H1 (cell line): ENCODE measurements around the gene SCGB3A1. TPM values are rescaled to one million over a fixed set of nuclear protein-coding genes. Genes with fewer than 3 reads are reported as not detected.

Experiments
- CTCF ChIA-PET: fragments of 300-600 bp; sonication (Branson Sonifier 250); formaldehyde crosslinking; loops from one replicate; lab custom pipeline; 2021; ENCODE audit not compliant: partially characterized antibody; lab: Charles Lee
- POLR2A ChIA-PET: fragments of 300-600 bp; sonication (Branson Sonifier 250); formaldehyde crosslinking; loops from one replicate; lab custom pipeline; 2021; ENCODE audit warnings: inconsistent platforms; ENCODE audit not compliant: partially characterized antibody; lab: Charles Lee
- DNase-seq, 2 experiments: peaks; one replicate each; pipeline versions ENCODE4 v3.0.0 to v3.0.0-alpha.2; 2010 to 2022; ENCODE audit warnings: low spot score in 2 of 2, low read depth in 1 of 2, mixed read lengths in 1 of 2
- FAIRE-seq: peaks from 2 replicates; lab custom pipeline; 2011; peaks lifted over from hg19 to GRCh38; lab: Jason Lieb, UNC
- H2AFZ ChIP-seq: 2 replicates; pipeline ENCODE4 v1.8.1; 2012; ENCODE audit warnings: low read length, inconsistent platforms
- H2AK5ac ChIP-seq: 2 replicates; pipeline ENCODE4 v1.6.1; 2013; ENCODE audit warnings: low read depth, low read length
- H2BK120ac ChIP-seq: replicated peaks from 2 replicates; pipeline ENCODE3; 2013; ENCODE audit warnings: low read depth, low read length, inconsistent platforms
- H2BK12ac ChIP-seq: 2 replicates; pipeline ENCODE4 v1.6.1; 2013; ENCODE audit warnings: low read depth, low read length
- H2BK15ac ChIP-seq: 2 replicates; pipeline ENCODE4 v1.6.1; 2013; ENCODE audit warnings: low read length
- H2BK20ac ChIP-seq: 2 replicates; pipeline ENCODE4 v1.6.1; 2013; ENCODE audit warnings: low read length
- H2BK5ac ChIP-seq: 2 replicates; pipeline ENCODE4 v1.6.1; 2013; ENCODE audit warnings: low read depth, low read length
- H3K14ac ChIP-seq: 2 replicates; pipeline ENCODE4 v1.6.1; 2013; ENCODE audit warnings: inconsistent platforms; ENCODE audit not compliant: insufficient read length
- H3K18ac ChIP-seq: 2 replicates; pipeline ENCODE4 v1.6.1; 2013; ENCODE audit warnings: low read length; ENCODE audit errors: extremely low read depth
- H3K23ac ChIP-seq: 2 replicates; pipeline ENCODE4 v1.6.1; 2013; ENCODE audit warnings: inconsistent platforms; ENCODE audit not compliant: insufficient read length
- H3K23me2 ChIP-seq: 2 replicates; pipeline ENCODE4 v1.6.1; 2013; ENCODE audit warnings: low read depth, low read length
- H3K27ac ChIP-seq: 2 replicates; pipeline ENCODE4 v1.6.1; 2011; ENCODE audit warnings: low read depth, low read length, inconsistent platforms
- H3K27me3 ChIP-seq, 4 experiments: replicated peaks in 1 of 4; 1 replicate in 1 of 4; 2 replicates in 3 of 4; pipeline versions ENCODE4 v1.6.1 to v1.8.1; 2011 to 2013; ENCODE audit warnings: low read length in 3 of 4, mild to moderate bottlenecking in 3 of 4, inconsistent platforms in 2 of 4, mixed read lengths in 2 of 4, moderate library complexity in 1 of 4; ENCODE audit not compliant: control insufficient read depth in 3 of 4, insufficient read depth in 3 of 4; ENCODE audit errors: extremely low read depth in 1 of 4
- H3K36me3 ChIP-seq, 4 experiments: 2 replicates each; pipeline versions ENCODE4 v1.6.1 to v1.8.1; 2011 to 2013; ENCODE audit warnings: mild to moderate bottlenecking in 4 of 4, low read length in 3 of 4, moderate library complexity in 2 of 4, control low read depth in 1 of 4, inconsistent platforms in 1 of 4; ENCODE audit not compliant: insufficient read depth in 4 of 4, control insufficient read depth in 2 of 4
- H3K4ac ChIP-seq: replicated peaks from 2 replicates; pipeline ENCODE3; 2013; ENCODE audit warnings: low read length, low read depth, mixed read lengths, inconsistent platforms; ENCODE audit not compliant: insufficient read length
- H3K4me1 ChIP-seq, 4 experiments: replicated peaks in 1 of 4; 1 replicate in 1 of 4; 2 replicates in 3 of 4; pipeline versions ENCODE4 v1.6.1 to v1.8.1; 2011 to 2013; ENCODE audit warnings: low read length in 3 of 4, inconsistent platforms in 2 of 4, mixed read lengths in 1 of 4; ENCODE audit not compliant: insufficient read depth in 4 of 4, control insufficient read depth in 3 of 4
- H3K4me2 ChIP-seq, 2 experiments: 2 replicates each; pipeline versions ENCODE4 v1.6.1 to v1.8.1; 2011 to 2013; ENCODE audit warnings: low read depth in 2 of 2, low read length in 2 of 2, control low read depth in 1 of 2, inconsistent platforms in 1 of 2, mild to moderate bottlenecking in 1 of 2; ENCODE audit not compliant: insufficient read depth in 1 of 2
- H3K4me3 ChIP-seq, 4 experiments: fragments of 200-600, 300-600 bp in 1 of 4; sonication (generic), shearing (Covaris generic), sonication (Bioruptor Twin) in 1 of 4; 2 replicates each; pipeline versions ENCODE4 v1.5.1 to v1.8.1; 2011 to 2016; ENCODE audit warnings: low read length in 4 of 4, low read depth in 3 of 4, control low read depth in 2 of 4, inconsistent platforms in 2 of 4, mild to moderate bottlenecking in 2 of 4, mixed read lengths in 1 of 4, moderate library complexity in 1 of 4; ENCODE audit not compliant: insufficient read depth in 2 of 4; ENCODE audit errors: extremely low read depth in 1 of 4
- H3K56ac ChIP-seq: replicated peaks from 2 replicates; pipeline ENCODE3; 2013; ENCODE audit warnings: low read depth, mild to moderate bottlenecking, mixed read lengths, low read length, inconsistent platforms; ENCODE audit not compliant: insufficient read length
- H3K79me1 ChIP-seq: 2 replicates; pipeline ENCODE4 v1.6.1; 2013; ENCODE audit warnings: low read depth, low read length, control low read depth
- H3K79me2 ChIP-seq, 2 experiments: 2 replicates each; pipeline versions ENCODE4 v1.6.1 to v1.8.1; 2012 to 2013; ENCODE audit warnings: low read length in 2 of 2, mild to moderate bottlenecking in 2 of 2, inconsistent platforms in 1 of 2; ENCODE audit not compliant: insufficient read depth in 2 of 2, control insufficient read depth in 1 of 2
- H3K9ac ChIP-seq, 4 experiments: replicated peaks in 1 of 4; 1 replicate in 1 of 4; 2 replicates in 3 of 4; pipeline versions ENCODE4 v1.6.1 to v1.8.1; 2011 to 2013; ENCODE audit warnings: low read depth in 3 of 4, low read length in 3 of 4, control low read depth in 2 of 4, mild to moderate bottlenecking in 2 of 4, moderate library complexity in 2 of 4, inconsistent platforms in 1 of 4; ENCODE audit errors: extremely low read depth in 1 of 4
- H3K9me3 ChIP-seq, 2 experiments: 2 replicates each; pipeline versions ENCODE4 v1.6.1 to v1.8.1; 2012 to 2013; ENCODE audit warnings: mild to moderate bottlenecking in 2 of 2, moderate library complexity in 2 of 2, control low read depth in 1 of 2, inconsistent platforms in 1 of 2, low read depth in 1 of 2, low read length in 1 of 2, mixed read lengths in 1 of 2; ENCODE audit not compliant: insufficient read depth in 2 of 2
- H4K20me1 ChIP-seq, 2 experiments: replicated peaks in 1 of 2; 2 replicates each; pipeline versions ENCODE3 to v1.8.1; 2011 to 2013; ENCODE audit warnings: inconsistent platforms in 2 of 2, low read length in 2 of 2, mild to moderate bottlenecking in 1 of 2; ENCODE audit not compliant: insufficient read depth in 2 of 2, control insufficient read depth in 1 of 2
- H4K5ac ChIP-seq: 2 replicates; pipeline ENCODE4 v1.6.1; 2013; ENCODE audit warnings: low read length, low read depth, mixed read lengths, inconsistent platforms; ENCODE audit not compliant: insufficient read length
- H4K8ac ChIP-seq: 2 replicates; pipeline ENCODE4 v1.8.0; 2013; ENCODE audit warnings: mild to moderate bottlenecking, moderate library complexity, low read length, inconsistent platforms; ENCODE audit not compliant: insufficient read depth; ENCODE audit errors: extremely low read depth
- H4K91ac ChIP-seq: replicated peaks from 2 replicates; pipeline ENCODE3; 2013; ENCODE audit warnings: low read length, mixed read lengths, inconsistent platforms; ENCODE audit not compliant: insufficient read length
- ASH2L ChIP-seq: fragments of 200-600, 300-600 bp; sonication (generic); IDR thresholded peaks from one replicate; pipeline ENCODE4 v1.7.1; 2017; ENCODE audit warnings: low read length
- CHD2 ChIP-seq: IDR thresholded peaks from 2 replicates; pipeline ENCODE4 v1.6.1; 2012; ENCODE audit warnings: low read length, improper control_type of control experiment
- EP300 ChIP-seq, 2 experiments: IDR thresholded peaks; 1 replicate in 1 of 2; 2 replicates in 1 of 2; pipeline ENCODE4 v1.6.1; 2011 to 2012; ENCODE audit warnings: low read depth in 2 of 2, low read length in 2 of 2, mild to moderate bottlenecking in 2 of 2, borderline replicate concordance in 1 of 2, inconsistent platforms in 1 of 2, moderate library complexity in 1 of 2
- HDAC2 ChIP-seq, 2 experiments: fragments of 300-600 bp in 1 of 2; sonication (generic) in 1 of 2; IDR thresholded peaks; 2 replicates each; pipeline ENCODE4 v1.6.1; 2011 to 2012; ENCODE audit warnings: low read depth in 2 of 2, low read length in 2 of 2, mild to moderate bottlenecking in 2 of 2, moderate library complexity in 2 of 2, borderline replicate concordance in 1 of 2, inconsistent platforms in 1 of 2
- JUN ChIP-seq: IDR thresholded peaks from 2 replicates; pipeline ENCODE4 v1.6.1; 2011; ENCODE audit warnings: low read depth, mild to moderate bottlenecking, improper control_type of control experiment, low read length
- PHF8 ChIP-seq: fragments of 200-600 bp; sonication (generic); conservative IDR thresholded peaks from 2 replicates; pipeline ENCODE4 v1.7.1; 2012; ENCODE audit warnings: low read depth, mild to moderate bottlenecking, inconsistent platforms, low read length, moderate library complexity
- POLR2AphosphoS5 ChIP-seq: IDR thresholded peaks from 2 replicates; pipeline ENCODE4 v1.6.1; 2011; ENCODE audit warnings: low read depth, low read length
- SIRT6 ChIP-seq: IDR thresholded peaks from one replicate; pipeline ENCODE4 v1.7.1; 2012; ENCODE audit warnings: low read length, inconsistent platforms
- SUZ12 ChIP-seq: fragments of 200-600 bp; sonication (generic); IDR thresholded peaks from 2 replicates; pipeline ENCODE4 v1.6.1; 2012; ENCODE audit warnings: mild to moderate bottlenecking, inconsistent platforms, low read length, moderate library complexity, mixed read lengths
- TAF7 ChIP-seq: optimal IDR thresholded peaks from 2 replicates; pipeline ENCODE3; 2011; ENCODE audit warnings: low read depth, mild to moderate bottlenecking, inconsistent platforms, low read length, moderate library complexity, borderline replicate concordance
- TCF12 ChIP-seq: IDR thresholded peaks from 2 replicates; pipeline ENCODE4 v1.6.1; 2011; ENCODE audit warnings: low read depth, mild to moderate bottlenecking, low read length
- YY1 ChIP-seq: IDR thresholded peaks from 2 replicates; pipeline ENCODE4 v1.6.1; 2011; ENCODE audit warnings: low read depth, mild to moderate bottlenecking, low read length
- ZNF274 ChIP-seq: IDR thresholded peaks from 2 replicates; pipeline ENCODE4 v1.7.0; 2012; ENCODE audit warnings: low read length, borderline replicate concordance; ENCODE audit errors: extremely low read depth
- WGBS, 2 experiments: shearing (Covaris generic) in 1 of 2; methylation state at CpG; one replicate each; pipeline versions ENCODE4 v1.1.6 to v1.1.7; 2013 to 2015; ENCODE audit warnings: low lambda C conversion rate in 2 of 2, mixed read lengths in 2 of 2, inconsistent platforms in 1 of 2, low coverage in 1 of 2, missing lambda C conversion rate in 1 of 2; ENCODE audit not compliant: insufficient replicate concordance in 2 of 2, insufficient coverage in 1 of 2, insufficient read length in 1 of 2; ENCODE audit errors: extremely low coverage in 1 of 2, missing lambda C conversion rate in 1 of 2; 5-methylcytosine and 5-hydroxymethylcytosine counted together
- polyA plus RNA-seq, 7 experiments: library from polyadenylated mRNA; depleted of rRNA in 3 of 7; stranded (reverse) in 5 of 7; unstranded in 2 of 7; fragments of >200 nt in 5 of 7; fragments of 200-250 nt in 2 of 7; gene quantifications; 1 replicate in 5 of 7; 2 replicates in 1 of 7; 4 replicates in 1 of 7; pipeline versions ENCODE4 v1.2.1 to v1.2.3, GENCODE V29; 2011 to 2013; ENCODE audit warnings: missing spikeins in 2 of 7, mixed read lengths in 2 of 7
- total RNA-seq: library from RNA; stranded (reverse); fragmentation: NEBNext Ultra II Directional; extraction: Animal tissue kit (Norgen Biotek cat#: 25700); gene quantifications from 2 replicates; pipeline ENCODE4 v1.2.1, GENCODE V29; 2021
- TF ChIP-seq, protein P1 (sequence below): IDR thresholded peaks from 2 replicates; pipeline ENCODE4 v1.6.1; 2011; ENCODE audit warnings: low read depth, mild to moderate bottlenecking, low read length; ENCODE audit not compliant: insufficient read depth

The SCGB3A1 gene
- total and polyA plus RNA-seq, 2 of the 8 experiments (the other 6 are each of a cell fraction or from before 2014, with no cell fraction given) = 0.20 TPM; not detected in 1

- Histone ChIP-seq H3K4me2 (no peak overlapping the region), H3K27ac (no peak overlapping the region), H3K4me3 (no peak overlapping the region), H4K8ac (no peak overlapping the region), H3K79me1 (peaks cover 4% of the 10 kb centered on the region; the same call in 1 of the 2 replicates), H3K9me3 (no peaks in the 10 kb centered on the region), H3K27me3 (no peaks in the 10 kb centered on the region), H3K36me3 (peaks cover 10 to 58% (median 25%) of the 10 kb centered on the region in 4 experiments), H3K9ac (no peak overlapping the region), H3K23ac (no peak overlapping the region), H2BK20ac (no peak overlapping the region), H3K56ac (no peak overlapping the region), H3K4me1 (no peaks in the 10 kb centered on the region), H4K5ac (no peak overlapping the region), H3K14ac (no peak overlapping the region), H2BK120ac (no peak overlapping the region), H3K4ac (no peak overlapping the region), H3K79me2 (peaks cover 0 to 44% of the 10 kb centered on the region in 2 experiments; a peak in 2 of 4 replicates), H2AK5ac (no peak overlapping the region), H2BK15ac (no peak overlapping the region), H3K18ac (no peak overlapping the region), H2BK5ac (no peak overlapping the region), H4K20me1 (peaks cover 0 to 5% of the 10 kb centered on the region in 2 experiments), H2AFZ (no peak overlapping the region), H2BK12ac (no peak overlapping the region), H3K23me2 (no peaks in the 10 kb centered on the region; the same call in 1 of the 2 replicates), H4K91ac (no peak overlapping the region)
- ChIA-PET CTCF (no interaction called here), POLR2A (no interaction called here)
- 92% methylated on average over 3 of the region's 3 CpGs; no CpG with 5 or more reads in 1 of the 2 experiments for WGBS, 2 experiments
- FAIRE-seq (no peak), DNase-seq (no peak)
- TF ChIP-seq SIRT6 (no peak), EP300 (IDR thresholded peaks at IDR 0.05; ENCODE audit: borderline replicate concordance in 1 of 2, low read depth in 2 of 2, low read length in 2 of 2) (no peak), JUN (no peak), PHF8 (no peak), YY1 (no peak), POLR2AphosphoS5 (no peak), TCF12 (no peak), TAF7 (no peak), ZNF274 (no peak), ASH2L (no peak), HDAC2 (IDR thresholded peaks at IDR 0.05; ENCODE audit: borderline replicate concordance in 1 of 2, low read depth in 2 of 2, low read length in 2 of 2) (no peak), SUZ12 (no peak), CHD2 (no peak)
- TF ChIP-seq, protein P1, sequence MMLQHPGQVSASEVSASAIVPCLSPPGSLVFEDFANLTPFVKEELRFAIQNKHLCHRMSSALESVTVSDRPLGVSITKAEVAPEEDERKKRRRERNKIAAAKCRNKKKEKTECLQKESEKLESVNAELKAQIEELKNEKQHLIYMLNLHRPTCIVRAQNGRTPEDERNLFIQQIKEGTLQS = no peak
Measured at GRCh38 chr5:180563994-180564393, 27.3 kb downstream of the SCGB3A1 start.
